Measurements from ENCODE around the gene HERPUD1.
A peak's percentile ranks its signal among the peaks of the same experiment; 100 is the strongest.

The HERPUD1 gene

DNA sequence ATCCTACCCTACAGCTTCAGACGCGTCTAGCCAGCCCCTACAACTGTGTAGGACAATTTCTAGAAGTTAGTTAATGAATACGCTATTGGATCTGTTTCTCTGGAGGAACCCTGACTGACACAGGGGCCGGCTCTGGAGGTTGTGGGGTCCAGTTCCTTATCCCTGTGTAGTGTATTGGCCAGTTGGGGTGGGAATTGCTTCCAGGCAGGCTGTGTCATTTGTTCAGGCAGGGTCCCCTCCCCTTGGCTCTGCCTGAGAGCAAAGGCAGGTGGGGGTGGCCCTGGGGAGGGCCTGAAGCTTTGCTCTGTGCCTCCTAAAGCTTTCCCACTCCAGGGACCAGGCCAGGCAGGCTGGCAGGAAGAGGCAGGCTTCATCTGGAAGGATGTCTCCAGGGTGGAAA, 18.1 kb downstream of the HERPUD1 start:
- no peak overlapping the region for H3K4me3 ChIP-seq (ENCODE audit: low read depth, low read length)
- DNase-seq (ENCODE audit: low read depth): no peak
- TF ChIP-seq, protein P1, sequence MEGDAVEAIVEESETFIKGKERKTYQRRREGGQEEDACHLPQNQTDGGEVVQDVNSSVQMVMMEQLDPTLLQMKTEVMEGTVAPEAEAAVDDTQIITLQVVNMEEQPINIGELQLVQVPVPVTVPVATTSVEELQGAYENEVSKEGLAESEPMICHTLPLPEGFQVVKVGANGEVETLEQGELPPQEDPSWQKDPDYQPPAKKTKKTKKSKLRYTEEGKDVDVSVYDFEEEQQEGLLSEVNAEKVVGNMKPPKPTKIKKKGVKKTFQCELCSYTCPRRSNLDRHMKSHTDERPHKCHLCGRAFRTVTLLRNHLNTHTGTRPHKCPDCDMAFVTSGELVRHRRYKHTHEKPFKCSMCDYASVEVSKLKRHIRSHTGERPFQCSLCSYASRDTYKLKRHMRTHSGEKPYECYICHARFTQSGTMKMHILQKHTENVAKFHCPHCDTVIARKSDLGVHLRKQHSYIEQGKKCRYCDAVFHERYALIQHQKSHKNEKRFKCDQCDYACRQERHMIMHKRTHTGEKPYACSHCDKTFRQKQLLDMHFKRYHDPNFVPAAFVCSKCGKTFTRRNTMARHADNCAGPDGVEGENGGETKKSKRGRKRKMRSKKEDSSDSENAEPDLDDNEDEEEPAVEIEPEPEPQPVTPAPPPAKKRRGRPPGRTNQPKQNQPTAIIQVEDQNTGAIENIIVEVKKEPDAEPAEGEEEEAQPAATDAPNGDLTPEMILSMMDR (IDR thresholded peaks at IDR 0.05; ENCODE audit: low read depth, low read length, missing control alignments): no peak

DNA sequence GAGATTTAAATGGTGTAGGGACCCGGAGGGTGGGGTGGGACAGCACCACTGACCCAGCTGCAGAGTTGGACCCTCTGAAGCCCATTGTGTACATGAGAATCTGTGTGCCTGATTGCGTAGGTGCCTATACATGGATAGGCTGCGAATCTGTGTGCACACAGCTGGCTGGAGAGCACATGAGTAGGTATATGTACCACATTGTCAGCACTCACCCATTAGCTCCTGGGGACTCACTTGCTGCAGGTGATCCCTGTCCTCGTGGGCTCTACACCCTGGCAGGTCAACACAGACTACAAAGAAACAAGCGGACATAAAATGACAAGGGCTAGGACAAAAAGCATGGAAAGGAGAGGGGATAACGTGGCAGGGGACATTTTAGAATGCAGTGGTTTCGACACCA, 18.5 kb downstream of the HERPUD1 start:
- no peak overlapping the region for H3K4me3 ChIP-seq (ENCODE audit: low read depth, low read length)

DNA sequence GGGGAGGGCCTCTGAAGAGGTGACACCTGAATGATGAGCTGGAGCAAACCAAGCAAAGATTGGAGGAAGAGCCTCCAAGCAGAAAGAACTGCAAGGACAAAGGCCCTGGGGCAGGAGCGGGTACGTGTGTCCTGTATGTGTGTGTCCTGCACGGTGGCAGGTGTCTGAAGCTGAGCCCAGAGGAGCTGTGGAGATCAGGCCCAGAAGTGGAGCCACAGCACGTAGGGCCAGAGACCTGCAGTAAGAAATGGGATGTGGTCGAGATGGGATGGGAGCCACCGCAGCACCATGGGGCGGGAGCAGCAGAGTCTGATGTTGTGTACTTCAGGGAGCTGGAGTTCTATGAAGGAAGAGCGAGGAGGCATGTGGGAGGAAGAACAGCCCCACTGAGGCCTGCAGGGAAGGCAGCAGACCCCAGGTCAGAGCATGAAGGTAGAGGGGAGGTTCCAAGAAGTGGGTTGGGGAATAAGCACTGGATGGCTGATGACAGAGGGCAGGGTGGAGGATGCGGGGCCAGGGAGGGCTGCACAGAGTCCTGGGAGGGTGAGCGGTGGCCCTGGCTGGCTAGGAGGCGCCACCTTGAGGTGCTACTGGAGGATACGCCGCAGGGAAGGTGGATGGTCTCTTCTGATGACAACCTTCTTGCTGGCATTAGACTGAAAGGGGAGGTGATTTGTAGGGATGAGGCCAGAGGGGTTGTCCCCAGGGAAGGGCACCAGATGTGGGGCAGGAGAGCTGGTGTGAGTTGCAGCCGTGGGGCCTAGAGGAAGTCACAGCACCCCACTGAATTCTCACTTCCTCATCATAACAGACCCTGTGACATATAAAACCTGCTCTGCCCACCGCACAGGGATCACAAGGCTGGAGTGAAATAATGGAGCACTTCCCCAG, 19.2 kb downstream of the HERPUD1 start:
- H3K4me3 ChIP-seq (ENCODE audit: low read depth, low read length): no peak overlapping the region
- TF ChIP-seq, protein P1 (IDR thresholded peaks at IDR 0.05; ENCODE audit: low read depth, low read length, missing control alignments): peak; percentile 79
- DNase-seq (ENCODE audit: low read depth): no peak

More for the DNA sequence above, 18.5 kb downstream of the HERPUD1 start:
- DNase-seq (ENCODE audit: low read depth): no peak
- TF ChIP-seq, protein P1 (IDR thresholded peaks at IDR 0.05; ENCODE audit: low read depth, low read length, missing control alignments): no peak

DNA sequence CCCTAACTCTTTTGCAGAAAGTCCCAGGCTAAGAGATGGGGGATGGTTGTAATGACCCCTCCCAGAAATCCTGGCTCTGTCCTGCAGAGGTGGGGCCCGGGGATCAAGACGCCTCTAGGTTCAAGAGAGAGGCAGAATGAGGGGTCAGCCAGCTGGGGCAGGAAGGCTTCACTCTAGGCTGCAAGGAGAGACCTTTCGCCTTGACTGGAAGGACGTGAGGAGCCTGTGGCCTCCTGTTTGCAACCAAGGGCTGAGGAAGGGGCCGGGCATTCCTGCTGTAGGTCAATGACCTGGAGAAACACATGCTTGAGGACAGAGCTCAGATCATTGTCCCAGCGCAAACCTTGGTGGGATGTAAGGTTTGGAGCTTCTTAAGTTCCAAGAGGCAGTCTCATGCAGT, 21.1 kb downstream of the HERPUD1 start:
- TF ChIP-seq, protein P1 (IDR thresholded peaks at IDR 0.05; ENCODE audit: low read depth, low read length, missing control alignments): no peak
- DNase-seq (ENCODE audit: low read depth): no peak
- no peak overlapping the region for H3K4me3 ChIP-seq (ENCODE audit: low read depth, low read length)

DNA sequence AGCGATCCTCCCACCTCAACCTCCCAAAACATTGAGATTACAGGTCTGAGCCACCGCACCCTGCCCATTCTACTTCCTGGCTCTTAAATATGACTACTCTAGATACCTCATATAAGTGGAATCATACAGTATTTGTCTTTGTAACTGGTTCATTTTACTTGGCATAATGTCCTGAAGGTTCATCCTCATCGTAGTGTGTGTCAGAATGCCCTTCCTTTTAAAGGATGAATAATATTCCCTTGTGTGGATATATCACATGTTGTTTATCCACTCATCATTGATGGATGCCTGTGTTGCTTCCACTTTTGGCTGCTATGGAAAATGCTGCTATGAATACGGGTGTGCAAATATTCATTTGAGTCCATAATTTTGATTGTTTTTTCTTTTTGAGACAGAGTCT, 24.1 kb downstream of the HERPUD1 start:
- DNase-seq (ENCODE audit: low read depth): no peak
- no peak overlapping the region for H3K4me3 ChIP-seq (ENCODE audit: low read depth, low read length)

DNA sequence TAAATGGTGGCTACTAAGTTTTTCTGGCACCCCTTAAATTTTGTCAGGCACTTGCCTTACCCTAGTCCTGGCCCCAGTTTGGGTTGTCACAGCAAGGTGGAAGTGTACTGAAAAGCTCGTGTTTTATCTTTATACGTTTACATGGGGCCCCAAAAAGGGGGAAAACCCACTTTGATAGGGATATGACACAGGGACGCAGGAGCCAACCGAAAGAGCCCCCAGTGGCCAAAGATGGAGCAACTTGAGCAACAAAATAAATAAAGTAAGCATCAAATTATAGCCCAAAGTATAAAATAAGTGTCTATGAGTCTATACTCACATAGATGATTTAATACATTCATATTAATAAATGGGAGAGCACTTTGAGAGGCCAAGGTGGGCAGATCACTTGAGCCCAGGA, 24.8 kb downstream of the HERPUD1 start:
- no peak overlapping the region for H3K4me3 ChIP-seq (ENCODE audit: low read depth, low read length)
- TF ChIP-seq, protein P1 (IDR thresholded peaks at IDR 0.05; ENCODE audit: low read depth, low read length, missing control alignments): peak; percentile 33
- DNase-seq (ENCODE audit: low read depth): no peak

More for the DNA sequence above, 24.1 kb downstream of the HERPUD1 start:
- TF ChIP-seq, protein P1 (IDR thresholded peaks at IDR 0.05; ENCODE audit: low read depth, low read length, missing control alignments): no peak
